RPMI7951 (cell line): Measurements from ENCODE around the gene CFAP70. TPM values are rescaled to one million over a fixed set of nuclear protein-coding genes. Genes with fewer than 3 reads are reported as not detected.

Source experiments
- DNase-seq: peaks from one replicate; pipeline ENCODE4 v3.0.0-alpha.2; 2012; ENCODE audit warnings: low read depth
- total RNA-seq: library from RNA; depleted of rRNA; stranded (reverse); fragments of >200 nt; shearing (Covaris generic); gene quantifications from 2 replicates; pipeline ENCODE4 v1.2.3, GENCODE V29; 2014

The CFAP70 gene
- total RNA-seq, 1 experiment from 2014 or later: 0.12 TPM

- DNase-seq: peak; percentile 96
Measured at GRCh38 chr10:73252445-73253224, 106.0 kb downstream of the CFAP70 start, which contains the start of gene MRPS16. Gene MRPS16 (minus strand): TSS chr10:73252644. CDS start chr10:73252482, 162 bp downstream.

GRCh38 chr10:73251683-73252444, 106.8 kb downstream of the CFAP70 start:
- no peak for DNase-seq

- no peak for DNase-seq
Measured at GRCh38 chr10:73248259-73248724, 110.4 kb downstream of the CFAP70 start.

GRCh38 chr10:73247509-73248258, 111.0 kb downstream of the CFAP70 start:
- DNase-seq: no peak

GRCh38 chr10:73246646-73247508, 111.8 kb downstream of the CFAP70 start, which contains the start of gene DNAJC9:
Gene DNAJC9 (minus strand): TSS chr10:73247255. CDS start chr10:73247189, 66 bp downstream.
- DNase-seq: peak; percentile 89

GRCh38 chr10:73246322-73246645, 112.4 kb downstream of the CFAP70 start:
- DNase-seq: no peak

GRCh38 chr10:73244866-73245477, 113.7 kb downstream of the CFAP70 start:
- DNase-seq: no peak

GRCh38 chr10:73239908-73240307, 118.8 kb downstream of the CFAP70 start:
- no peak for DNase-seq

- DNase-seq: no peak
Measured at GRCh38 chr10:73238990-73239566, 119.6 kb downstream of the CFAP70 start.

GRCh38 chr10:73234695-73235094, 124.0 kb downstream of the CFAP70 start:
- no peak for DNase-seq

- no peak for DNase-seq
Measured at GRCh38 chr10:73233883-73234282, 124.8 kb downstream of the CFAP70 start.

GRCh38 chr10:73232887-73233286, 125.8 kb downstream of the CFAP70 start:
- no peak for DNase-seq

GRCh38 chr10:73229567-73229966, 129.1 kb downstream of the CFAP70 start:
- no peak for DNase-seq

- no peak for DNase-seq
Measured at GRCh38 chr10:73228247-73228646, 130.4 kb downstream of the CFAP70 start.

GRCh38 chr10:73226663-73227062, 132.0 kb downstream of the CFAP70 start:
- no peak for DNase-seq

GRCh38 chr10:73225518-73225917, 133.1 kb downstream of the CFAP70 start:
- no peak for DNase-seq

GRCh38 chr10:73220989-73221388, 137.7 kb downstream of the CFAP70 start:
- DNase-seq: no peak

- DNase-seq: no peak
Measured at GRCh38 chr10:73219384-73219783, 139.3 kb downstream of the CFAP70 start.

- peak; percentile 26 for DNase-seq
Measured at GRCh38 chr10:73218431-73219191, 140.1 kb downstream of the CFAP70 start.

GRCh38 chr10:73217628-73218027, 141.0 kb downstream of the CFAP70 start:
- no peak for DNase-seq
